Pulmonary artery endothelial cell (primary cell): ENCODE results near the gene EIF3I. TPM values are rescaled to one million over a fixed set of nuclear protein-coding genes. Genes with fewer than 3 reads are reported as not detected.

Experiments used
- DNase-seq: peaks from one replicate; pipeline ENCODE4 v3.0.0-alpha.2; 2011; ENCODE audit warnings: low read depth, low spot score
- total RNA-seq: library from RNA; depleted of rRNA; stranded (reverse); fragments of >200 nt; gene quantifications from 2 replicates; pipeline ENCODE4 v1.2.3, GENCODE V29; 2014

The EIF3I gene
- total RNA-seq, 1 donor from 2014 or later = 361 TPM

DNA sequence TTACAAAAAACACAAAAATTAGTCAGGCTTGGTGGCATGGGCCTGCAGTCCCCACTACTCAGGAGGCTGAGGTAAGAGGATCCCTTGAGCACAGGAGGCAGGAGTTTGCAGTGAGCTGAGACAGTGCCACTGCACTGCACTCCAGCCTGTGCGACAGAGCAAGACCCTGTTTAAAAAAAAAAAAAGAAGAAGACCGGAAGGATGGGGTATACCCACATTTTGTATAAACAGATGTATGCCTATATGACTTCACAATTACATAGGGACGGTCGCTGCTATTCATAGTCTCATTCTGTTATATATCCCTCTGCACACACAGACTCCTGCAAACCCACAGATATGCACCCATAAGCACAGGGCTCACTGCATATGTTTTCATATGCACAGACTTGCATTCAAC is 41.5 kb downstream of the EIF3I start:
- DNase-seq = no peak

- DNase-seq = no peak
Observed at GRCh38 chr1:32265846-32266245, 43.6 kb downstream of the EIF3I start.

DNA sequence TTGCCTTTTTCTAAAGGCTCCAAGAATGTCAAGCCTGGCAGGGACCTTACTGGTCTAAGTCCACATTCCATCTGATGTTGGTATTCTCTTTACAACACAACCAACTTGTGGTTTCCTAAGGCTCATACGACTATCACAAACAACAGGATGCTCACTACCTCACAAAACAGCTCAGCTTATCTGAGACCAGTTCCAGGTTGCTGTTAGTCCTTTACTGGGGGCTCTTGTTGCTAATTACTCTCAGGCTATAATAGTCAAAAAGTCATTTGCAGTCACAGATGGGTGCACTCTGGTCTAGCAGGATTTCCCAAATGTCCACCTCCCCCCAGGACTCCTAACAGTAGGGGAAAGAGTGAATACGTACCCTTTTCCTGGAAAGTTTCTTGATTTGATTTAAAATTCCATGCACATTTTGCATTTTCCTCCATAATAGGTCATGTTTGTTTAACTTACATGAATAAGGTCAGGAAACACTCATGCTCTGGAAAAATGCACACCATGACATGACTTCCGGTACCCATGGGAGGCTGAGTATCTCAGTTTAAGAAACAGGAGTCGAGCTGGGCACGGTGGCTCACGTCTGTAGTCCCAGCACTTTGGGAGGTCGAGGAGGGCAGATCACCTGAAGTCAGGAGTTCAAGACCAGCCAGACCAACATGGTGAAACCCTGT is 44.8 kb downstream of the EIF3I start:
- peak; percentile 93 for DNase-seq

GRCh38 chr1:32269744-32270143 is 47.5 kb downstream of the EIF3I start:
- no peak for DNase-seq

GRCh38 chr1:32272557-32273390 is 50.6 kb downstream of the EIF3I start:
- DNase-seq = no peak

- no peak for DNase-seq
Observed at GRCh38 chr1:32273391-32274208, 51.4 kb downstream of the EIF3I start.

GRCh38 chr1:32274646-32275340 is 52.6 kb downstream of the EIF3I start:
- no peak for DNase-seq

- no peak for DNase-seq
Observed at GRCh38 chr1:32275424-32275823, 53.2 kb downstream of the EIF3I start.

- DNase-seq = no peak
Observed at GRCh38 chr1:32276032-32276782, 54.0 kb downstream of the EIF3I start.

Other genes with a start within 250 kb of the EIF3I start
- gene KHDRBS1, start 208.5 kb upstream of the EIF3I start, total RNA-seq = 80.5 and 84.5 TPM in 2 replicates
- gene TMEM39B, start 149.5 kb upstream of the EIF3I start, total RNA-seq = 12.1 and 14.4 TPM in 2 replicates
- 37.0 and 45.2 TPM in 2 replicates for gene KPNA6, start 114.4 kb upstream of the EIF3I start, total RNA-seq
- gene TXLNA, start 42.7 kb upstream of the EIF3I start, total RNA-seq = 80.0 and 100 TPM in 2 replicates
- 15.3 and 21.6 TPM in 2 replicates for gene CCDC28B, start 21.8 kb upstream of the EIF3I start, total RNA-seq
- gene IQCC, start 16.7 kb upstream of the EIF3I start, total RNA-seq = 1.2 and 2.4 TPM in 2 replicates
- not detected in 2 replicates for gene DCDC2B, start 13.3 kb upstream of the EIF3I start, total RNA-seq
- 12.8 and 14.2 TPM in 2 replicates for gene TMEM234, start 54 bp upstream of the EIF3I start, total RNA-seq
- 1.6 and 5.5 TPM in 2 replicates for gene FAM167B, start 24.8 kb downstream of the EIF3I start, total RNA-seq
- 0.11 and 0.26 TPM in 2 replicates for gene LCK, start 28.9 kb downstream of the EIF3I start, total RNA-seq
- gene HDAC1, start 69.7 kb downstream of the EIF3I start, total RNA-seq = 108 and 140 TPM in 2 replicates
- gene MARCKSL1, start 113.8 kb downstream of the EIF3I start, total RNA-seq = 104 and 105 TPM in 2 replicates
- gene FAM229A, start 140.1 kb downstream of the EIF3I start, total RNA-seq = 0.53 and 0.60 TPM in 2 replicates
- 0.20 TPM in 1 of 2 replicates, not detected in the other for gene TSSK3, start 140.1 kb downstream of the EIF3I start, total RNA-seq
- gene BSDC1, start 172.0 kb downstream of the EIF3I start, total RNA-seq = 41.3 and 82.1 TPM in 2 replicates
- gene ZBTB8B, start 242.7 kb downstream of the EIF3I start, total RNA-seq = under 0.01 and 0.07 TPM in 2 replicates